ENCODE data around the gene CEACAM18.
"Not testable (repeated sequence)": the region's sequence is repeated elsewhere in the genome, so short reads cannot be mapped to it uniquely, and the experiment has no call there.

Gene CEACAM18

DNA sequence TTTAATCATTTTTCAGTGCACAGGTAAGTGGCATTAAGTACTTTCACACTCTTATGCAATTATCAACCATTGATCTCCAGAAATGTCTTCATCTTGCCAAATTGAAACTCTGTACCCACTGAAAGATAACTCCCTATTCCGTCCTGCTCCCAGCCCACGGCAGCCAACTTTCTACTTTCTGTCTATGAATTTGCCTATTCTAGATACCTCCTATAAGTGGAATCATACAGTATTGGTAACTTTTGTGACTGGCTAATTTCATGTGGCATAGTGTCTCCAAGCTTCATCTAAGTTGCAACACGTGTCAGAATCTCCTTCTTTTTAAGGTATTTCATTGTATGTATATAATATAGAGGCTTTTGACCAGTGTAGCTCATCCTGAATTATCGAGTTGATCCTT lies 5.7 kb upstream of the CEACAM18 start:
- no peaks in the 10 kb centered on the region for H3K9me3 Mint-ChIP-seq
- no peak for ATAC-seq
- peaks cover 21% of the 10 kb centered on the region for H3K4me1 Mint-ChIP-seq
- H3K27me3 Mint-ChIP-seq: peaks cover 59% of the 10 kb centered on the region
- no peak overlapping the region for H3K4me3 Mint-ChIP-seq
- DNase-seq: no peak
- no peak overlapping the region for H3K27ac Mint-ChIP-seq

DNA sequence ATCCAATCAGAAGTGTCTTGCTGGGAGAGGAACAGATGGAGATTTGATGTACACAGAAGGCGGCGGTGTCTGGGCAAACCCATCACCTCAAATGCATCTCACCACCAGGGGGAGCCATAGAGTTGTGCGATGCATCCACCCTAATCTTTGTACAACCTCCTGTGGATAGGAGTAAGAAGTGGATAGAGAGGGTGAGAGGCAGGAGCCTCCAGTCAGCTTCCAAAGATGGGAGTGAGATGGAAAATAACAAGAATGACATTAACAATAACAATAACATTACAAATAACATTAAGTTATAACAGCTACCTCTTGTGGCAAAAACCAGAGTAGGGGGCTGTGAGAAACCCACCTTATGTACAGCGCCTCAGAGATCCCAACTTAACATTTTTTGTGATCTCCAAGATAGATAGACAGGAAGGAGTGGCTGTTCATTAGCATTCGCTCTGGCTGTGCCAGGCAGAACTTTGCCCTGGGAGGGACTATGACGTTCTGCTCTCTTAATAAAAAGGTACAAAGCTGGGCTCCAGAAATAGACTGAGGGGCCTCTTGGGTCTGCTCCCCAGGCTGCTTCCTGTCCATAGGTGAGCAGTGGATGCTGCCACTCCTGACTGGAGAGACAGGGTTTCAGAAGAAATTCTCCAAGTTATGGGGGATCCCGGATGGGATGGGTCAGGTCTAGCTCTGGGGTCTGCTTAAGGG lies 5.2 kb upstream of the CEACAM18 start:
- DNase-seq (peak; percentile 75 to 76), ATAC-seq (peak; percentile 88)
- no peak overlapping the region for H3K27ac Mint-ChIP-seq
- H3K9me3 Mint-ChIP-seq: no peaks in the 10 kb centered on the region
- peaks cover 16% of the 10 kb centered on the region for H3K4me1 Mint-ChIP-seq
- H3K27me3 Mint-ChIP-seq: peaks cover 57% of the 10 kb centered on the region
- no peak overlapping the region for H3K4me3 Mint-ChIP-seq

DNA sequence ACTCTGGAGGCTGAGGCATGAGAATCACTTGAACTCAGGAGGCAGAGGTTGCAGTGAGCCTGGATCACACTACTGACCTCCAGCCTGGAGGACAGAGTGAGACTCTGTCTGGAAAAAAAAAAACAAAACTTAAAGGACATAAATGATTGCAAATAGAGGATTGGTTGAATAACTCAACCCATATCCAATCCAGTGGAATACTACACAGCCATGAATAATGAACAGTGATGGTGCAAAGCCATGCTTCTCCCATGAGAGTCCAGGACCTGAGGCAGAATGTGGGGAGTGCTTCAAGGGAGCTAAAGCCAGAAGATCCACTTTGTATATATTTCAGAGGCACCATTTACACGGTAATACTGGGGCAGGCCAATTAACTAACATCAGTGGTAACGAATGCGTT lies 2.2 kb upstream of the CEACAM18 start:
- ATAC-seq (no peak), DNase-seq (no peak)
- Mint-ChIP-seq H3K9me3 (peaks cover 0 to 4% of the 10 kb centered on the region in 2 donors), H3K27me3 (peaks cover 59% of the 10 kb centered on the region), H3K27ac (no peak overlapping the region), H3K4me1 (peaks cover 31% of the 10 kb centered on the region), H3K4me3 (no peak overlapping the region)

DNA sequence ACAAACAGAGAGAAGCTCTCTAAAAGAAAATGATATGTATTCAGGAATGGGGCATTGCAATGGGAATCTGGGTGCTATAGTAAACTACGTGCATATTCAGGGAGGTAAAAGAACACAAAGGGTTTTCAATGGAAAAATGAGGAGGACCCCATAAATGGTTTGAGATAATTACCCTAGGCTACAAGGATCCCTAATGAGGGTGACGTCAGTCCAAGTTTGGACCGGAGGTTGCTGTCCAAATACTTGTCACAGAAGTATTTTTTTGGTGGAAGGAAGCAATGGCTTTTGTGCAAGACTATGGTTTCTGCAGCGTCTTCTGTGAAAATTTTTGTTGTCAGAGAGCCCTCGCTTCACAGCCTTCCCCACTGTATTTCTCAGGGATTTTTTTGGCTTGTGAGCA lies 995 bp upstream of the CEACAM18 start:
- peaks cover 0 to 4% of the 10 kb centered on the region in 2 donors for H3K9me3 Mint-ChIP-seq
- DNase-seq (no peak), ATAC-seq (no peak)
- H3K27ac Mint-ChIP-seq: no peak overlapping the region
- H3K4me3 Mint-ChIP-seq: no peak overlapping the region
- H3K27me3 Mint-ChIP-seq: peaks cover 64% of the 10 kb centered on the region
- peaks cover 31% of the 10 kb centered on the region for H3K4me1 Mint-ChIP-seq

DNA sequence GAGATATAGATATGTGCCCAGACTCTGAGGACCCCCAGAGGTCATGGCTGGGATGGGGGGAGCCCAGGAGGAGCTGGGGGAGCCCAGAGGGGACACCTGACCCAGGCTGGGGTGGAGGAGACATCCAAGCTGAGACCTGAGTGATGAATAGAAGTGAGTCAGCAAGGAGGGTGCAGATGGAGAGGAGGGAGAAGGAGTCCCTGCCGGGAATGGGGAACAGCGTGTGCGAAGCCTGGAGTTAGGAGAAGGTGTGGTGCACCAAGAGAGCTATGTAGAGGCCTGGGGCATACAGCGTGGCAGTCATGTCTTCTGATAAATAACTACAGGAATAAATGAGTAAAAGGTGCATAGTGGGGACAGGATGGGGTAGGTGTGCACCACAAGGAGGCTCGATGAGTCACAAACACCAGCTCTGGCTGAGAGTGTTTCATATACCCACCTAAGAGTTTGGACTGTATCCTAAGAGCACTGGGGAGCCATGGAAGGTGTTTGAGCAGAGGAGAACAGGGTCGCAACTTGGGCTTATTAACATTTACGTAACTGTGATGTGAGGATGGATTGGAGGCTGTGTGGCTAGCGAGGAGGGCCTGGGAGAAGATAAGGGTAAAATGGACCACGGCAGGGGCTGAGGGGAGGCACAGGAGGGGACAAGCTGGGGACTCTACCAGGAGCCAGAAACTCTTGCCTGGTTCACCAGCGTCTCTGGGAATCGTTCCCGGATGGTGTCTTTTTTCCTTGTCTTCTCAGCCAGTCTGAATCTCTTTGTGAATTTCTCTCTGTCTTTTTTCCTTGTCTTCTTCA lies 1.4 kb downstream of the CEACAM18 start:
- Mint-ChIP-seq H3K27ac (peak overlapping the region in 1 of 2 donors; percentile 39), H3K4me1 (peaks cover 19% of the 10 kb centered on the region), H3K9me3 (peaks cover 0 to 4% of the 10 kb centered on the region in 2 donors), H3K4me3 (no peak overlapping the region), H3K27me3 (peaks cover 60% of the 10 kb centered on the region)
- DNase-seq (peak; percentile 20 to 48), ATAC-seq (peak; percentile 97)

DNA sequence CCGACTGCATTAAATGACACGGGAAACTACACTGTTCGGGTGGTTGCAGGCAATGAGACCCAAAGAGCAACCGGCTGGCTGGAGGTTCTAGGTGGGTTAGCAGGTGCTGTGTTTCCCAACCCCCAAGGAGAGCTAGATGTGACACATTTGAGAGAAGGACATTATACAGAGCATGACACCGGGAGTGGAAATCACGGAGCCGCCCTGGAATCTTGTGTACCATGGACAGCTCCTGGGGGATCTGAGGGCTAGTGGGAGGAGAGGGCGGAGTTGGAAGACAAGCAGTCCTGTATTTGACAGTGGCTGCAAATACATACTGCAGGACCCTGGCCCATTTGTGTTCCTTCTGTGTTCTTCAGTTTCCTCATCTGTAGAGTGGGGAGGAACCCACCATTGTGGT lies 2.3 kb downstream of the CEACAM18 start:
- peaks cover 1 to 4% of the 10 kb centered on the region in 2 donors for H3K9me3 Mint-ChIP-seq
- H3K4me3 Mint-ChIP-seq: no peak overlapping the region
- DNase-seq: no peak
- H3K27ac Mint-ChIP-seq: no peak overlapping the region
- H3K4me1 Mint-ChIP-seq: peaks cover 19% of the 10 kb centered on the region
- ATAC-seq: no peak
- peaks cover 67% of the 10 kb centered on the region for H3K27me3 Mint-ChIP-seq

DNA sequence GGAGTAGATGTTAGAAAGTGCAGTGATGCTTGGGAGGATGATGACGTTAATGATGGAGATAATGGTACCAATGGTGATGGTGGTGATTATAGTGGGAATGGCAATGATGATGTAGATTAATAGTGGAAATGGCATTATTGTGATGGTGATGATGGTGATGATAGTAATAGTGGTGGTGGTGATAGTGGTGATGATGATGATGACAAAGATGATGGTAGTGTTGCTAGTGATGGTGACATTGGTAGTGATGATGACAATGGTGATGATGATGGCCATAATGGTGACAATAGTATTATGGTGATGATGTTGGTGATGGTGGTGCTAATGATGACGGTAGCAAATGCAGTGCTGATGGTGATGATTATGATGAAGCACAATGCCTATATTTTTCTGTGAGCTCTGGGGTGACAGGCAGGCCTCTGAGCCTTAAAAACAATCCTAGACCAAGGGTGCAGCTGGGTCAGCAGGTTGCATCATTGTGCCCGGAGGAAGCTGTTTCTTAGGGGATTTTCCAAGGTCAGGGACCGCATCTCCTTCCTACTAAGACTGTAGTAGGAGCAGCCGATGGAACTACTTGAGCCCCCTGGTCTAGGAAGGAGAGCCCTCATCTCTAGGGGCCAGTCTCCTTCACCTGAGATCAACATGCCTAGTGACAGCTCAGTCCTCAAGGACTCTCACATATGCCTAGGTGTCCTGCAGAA lies 7.8 kb downstream of the CEACAM18 start:
- no peak overlapping the region for H3K27ac Mint-ChIP-seq
- H3K4me3 Mint-ChIP-seq: no peak overlapping the region
- no peak for DNase-seq
- peaks cover 8 to 9% of the 10 kb centered on the region in 2 donors for H3K9me3 Mint-ChIP-seq
- peaks cover 19% of the 10 kb centered on the region for H3K4me1 Mint-ChIP-seq
- H3K27me3 Mint-ChIP-seq: peaks cover 45% of the 10 kb centered on the region
- no peak for ATAC-seq

DNA sequence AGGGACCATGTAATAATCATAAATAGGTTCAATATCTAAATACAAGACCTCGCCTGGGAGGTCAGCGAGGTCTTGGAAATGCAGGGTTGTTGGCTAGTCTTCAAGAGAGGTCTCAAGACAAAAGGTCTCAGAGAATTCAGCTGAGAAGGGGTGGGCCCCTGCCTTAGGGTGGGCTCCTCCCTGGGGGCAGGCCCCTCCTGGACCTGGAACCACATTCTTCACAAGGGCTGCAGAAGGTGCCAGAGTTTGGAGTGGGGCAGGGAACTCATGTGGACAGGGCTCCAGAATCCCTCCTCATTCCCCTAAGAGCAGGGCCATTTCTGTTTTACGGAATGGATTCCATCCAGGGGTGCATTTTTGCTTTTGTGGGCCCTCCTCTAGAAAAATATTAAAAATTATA lies 10.2 kb downstream of the CEACAM18 start:
- no peak overlapping the region for H3K27ac Mint-ChIP-seq
- ATAC-seq: no peak
- H3K27me3 Mint-ChIP-seq: peaks cover 43% of the 10 kb centered on the region

DNA sequence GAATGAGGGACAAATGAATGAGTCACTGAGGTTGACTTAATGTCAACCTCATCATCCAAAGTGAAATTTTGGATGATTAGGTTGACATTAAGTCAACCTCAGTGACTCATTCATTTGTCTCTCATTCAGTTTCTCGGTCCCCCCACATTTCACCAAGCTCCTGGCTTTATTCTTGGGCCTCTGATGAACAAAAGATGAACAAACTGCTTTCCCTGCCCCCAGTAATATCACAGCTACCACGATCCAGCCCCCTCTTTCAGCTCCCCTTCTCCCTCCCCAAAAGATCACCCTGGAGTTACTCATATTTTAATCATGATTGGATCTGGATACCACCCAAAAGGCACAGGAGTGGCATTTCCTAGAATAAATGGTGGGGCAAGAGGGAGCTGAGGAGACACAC lies 10.8 kb downstream of the CEACAM18 start:
- ATAC-seq: peak; percentile 78
- Mint-ChIP-seq H3K4me1 (peaks cover 23% of the 10 kb centered on the region), H3K27me3 (peaks cover 45% of the 10 kb centered on the region), H3K27ac (peak overlapping the region; percentile 15 to 44), H3K9me3 (peaks cover 9 to 16% of the 10 kb centered on the region in 2 donors), H3K4me3 (peak overlapping the region in 1 of 2 donors; percentile 1)
- no peak for DNase-seq

More for the DNA sequence above, 10.2 kb downstream of the CEACAM18 start:
- DNase-seq: no peak
- Mint-ChIP-seq H3K4me3 (no peak overlapping the region), H3K4me1 (peaks cover 19% of the 10 kb centered on the region), H3K9me3 (peaks cover 9% of the 10 kb centered on the region in 2 donors)

DNA sequence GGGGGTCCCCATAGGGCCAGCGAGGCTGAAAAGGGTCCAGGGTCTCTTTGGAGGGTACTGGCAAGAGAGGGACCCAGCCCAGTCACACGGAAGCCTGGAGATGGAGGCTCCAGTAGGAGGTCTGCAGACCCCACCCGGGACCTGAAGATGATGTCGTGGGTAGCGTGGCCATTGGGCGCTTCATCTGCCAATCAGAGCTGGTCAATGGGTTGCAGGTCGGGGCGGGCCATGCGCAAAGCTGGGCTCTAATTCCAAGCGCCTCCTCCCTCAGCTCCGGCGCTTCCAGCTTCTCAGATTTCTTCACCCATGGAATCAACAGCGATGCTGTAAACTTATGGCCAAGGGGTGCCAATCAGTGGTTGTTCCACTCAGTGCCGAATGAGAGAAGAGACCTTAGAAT lies 12.3 kb downstream of the CEACAM18 start:
- DNase-seq (no peak), ATAC-seq (no peak)
- Mint-ChIP-seq H3K4me3 (no peak overlapping the region), H3K4me1 (peaks cover 23% of the 10 kb centered on the region), H3K27ac (no peak overlapping the region), H3K9me3 (peaks cover 9 to 14% of the 10 kb centered on the region in 2 donors), H3K27me3 (peaks cover 33% of the 10 kb centered on the region)

DNA sequence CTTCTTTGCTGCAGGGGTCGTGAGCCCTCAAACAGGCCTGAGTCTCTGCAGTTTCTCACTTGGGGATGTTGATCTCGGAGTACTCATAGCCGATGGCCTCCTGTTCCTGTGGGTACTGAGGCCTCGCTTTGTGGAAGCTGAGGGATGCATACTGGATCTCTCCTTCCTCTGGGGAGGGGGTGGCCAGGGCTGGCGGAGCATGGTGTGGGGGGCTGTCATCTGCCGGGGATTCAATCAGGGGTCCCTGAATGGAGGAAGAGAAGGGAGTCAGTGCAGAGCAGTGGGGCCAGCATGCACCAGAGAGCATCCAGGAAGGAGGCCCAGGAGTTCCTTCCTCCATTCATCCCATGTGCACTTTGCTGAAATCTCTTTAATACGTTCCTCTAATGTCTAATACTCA lies 13.2 kb downstream of the CEACAM18 start:
- Mint-ChIP-seq H3K4me3 (no peak overlapping the region), H3K27me3 (peaks cover 31% of the 10 kb centered on the region), H3K27ac (no peak overlapping the region), H3K4me1 (peaks cover 23% of the 10 kb centered on the region), H3K9me3 (peaks cover 4 to 8% of the 10 kb centered on the region in 2 donors)
- ATAC-seq (no peak), DNase-seq (no peak)

DNA sequence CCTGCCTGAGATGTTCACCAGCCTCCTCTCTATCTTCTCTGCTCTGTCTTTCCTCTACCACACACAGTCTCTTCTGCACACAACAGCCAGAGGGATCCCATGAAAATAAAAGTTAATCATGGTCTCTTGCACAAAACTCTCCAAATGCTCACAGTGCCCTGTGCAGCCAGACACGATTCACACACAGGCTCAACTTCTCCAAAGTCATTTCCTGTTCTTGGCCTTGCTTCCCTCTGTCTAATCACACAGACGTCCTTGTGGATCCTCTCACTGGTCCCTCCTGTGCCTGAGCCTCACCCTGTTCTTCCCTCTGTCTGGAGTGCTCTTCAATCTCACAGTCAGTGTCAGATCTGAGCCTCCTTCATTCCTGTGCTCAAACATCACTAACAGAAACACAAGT lies 15.4 kb downstream of the CEACAM18 start:
- peaks cover 42% of the 10 kb centered on the region for H3K27me3 Mint-ChIP-seq
- peaks cover 11% of the 10 kb centered on the region for H3K4me1 Mint-ChIP-seq
- DNase-seq: no peak
- no peak overlapping the region for H3K4me3 Mint-ChIP-seq
- H3K27ac Mint-ChIP-seq: peak overlapping the region in 1 of 2 donors; percentile 5
- no peak for ATAC-seq
- peaks cover 0 to 8% of the 10 kb centered on the region in 2 donors for H3K9me3 Mint-ChIP-seq

DNA sequence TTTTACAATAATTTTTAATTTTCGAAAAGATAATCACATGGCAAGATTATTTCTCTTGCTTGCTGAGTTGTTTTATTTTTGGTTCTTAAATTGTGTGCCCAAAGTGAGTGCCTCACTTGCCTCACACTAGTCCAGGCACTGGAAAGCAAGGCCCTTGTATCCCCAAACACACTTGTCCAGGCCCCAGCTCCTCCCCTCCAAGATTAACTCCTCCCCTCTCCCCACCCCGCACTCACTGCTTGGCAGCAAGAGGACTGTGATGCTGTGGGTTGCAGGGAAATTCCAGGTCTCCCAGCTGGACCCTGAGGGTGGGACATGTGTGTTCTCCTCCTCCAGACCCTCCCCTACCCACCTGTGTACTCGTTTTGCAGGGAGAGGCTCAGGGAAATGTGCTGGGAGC lies 19.3 kb downstream of the CEACAM18 start:
- Mint-ChIP-seq H3K27me3 (peaks cover 38% of the 10 kb centered on the region), H3K4me1 (peaks cover 22% of the 10 kb centered on the region)
- ATAC-seq: no peak

DNA sequence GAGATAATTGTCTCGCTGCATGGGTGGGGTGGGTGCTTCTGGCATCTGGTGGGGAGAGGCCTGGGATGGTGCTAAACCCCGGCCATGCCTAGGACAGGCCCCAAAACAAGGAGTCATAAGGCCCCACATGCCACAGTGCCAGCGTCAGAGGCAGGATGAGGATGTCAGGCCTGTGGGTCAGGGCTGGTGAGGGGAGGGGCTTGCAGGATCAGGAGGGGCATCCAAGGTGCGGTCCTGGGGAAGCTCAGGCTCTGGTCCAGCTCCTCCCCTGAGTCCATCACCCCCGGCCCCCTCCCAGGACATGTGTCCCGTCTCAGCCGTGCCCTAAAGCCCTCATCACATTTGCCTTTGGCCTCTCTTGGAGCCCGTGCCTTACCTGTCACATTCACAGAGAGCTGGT lies 22.6 kb downstream of the CEACAM18 start:
- peaks cover 6 to 25% of the 10 kb centered on the region in 2 donors for H3K9me3 Mint-ChIP-seq
- H3K4me1 Mint-ChIP-seq: peaks cover 18% of the 10 kb centered on the region
- ATAC-seq, DNase-seq, H3K4me3 Mint-ChIP-seq: not testable (repeated sequence)
- H3K27ac Mint-ChIP-seq: peak overlapping the region in 1 of 2 donors; percentile 78
- peaks cover 22% of the 10 kb centered on the region for H3K27me3 Mint-ChIP-seq

More for the DNA sequence above, 19.3 kb downstream of the CEACAM18 start:
- Mint-ChIP-seq H3K4me3 (no peak overlapping the region), H3K27ac (no peak overlapping the region), H3K9me3 (peaks cover 0 to 8% of the 10 kb centered on the region in 2 donors)
- DNase-seq: no peak

DNA sequence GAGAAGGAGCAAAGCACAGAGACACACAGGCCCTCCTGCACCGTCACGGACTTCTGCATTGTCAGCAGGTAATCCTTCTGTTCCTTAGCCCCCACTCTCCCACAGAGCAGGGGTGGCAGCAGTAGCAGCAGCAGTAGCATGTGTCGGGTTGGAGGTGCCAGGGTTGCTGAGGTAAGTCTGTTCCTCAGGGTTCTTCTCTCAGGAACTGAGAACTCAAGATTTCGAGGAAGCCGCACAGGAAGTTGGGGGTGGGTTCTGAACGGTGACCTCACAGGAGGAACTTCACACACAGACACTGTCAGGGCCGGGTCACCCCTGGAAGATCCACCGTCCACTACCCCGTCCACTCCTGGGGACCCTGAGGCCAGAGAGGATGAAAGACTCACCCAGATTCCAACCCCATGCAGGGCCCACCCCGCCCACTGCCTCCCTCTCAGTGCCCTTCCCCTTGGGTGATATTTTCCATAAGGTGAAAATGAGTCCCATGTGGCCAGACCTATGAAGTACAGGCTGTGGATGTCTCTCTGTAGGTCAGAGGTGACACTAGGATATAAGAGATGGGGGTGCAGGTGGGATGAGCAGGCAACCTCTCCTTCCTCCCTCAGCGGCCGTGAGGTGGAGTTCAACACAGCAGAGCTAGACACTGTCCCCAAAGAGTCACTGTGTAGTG lies 23.4 kb downstream of the CEACAM18 start, which contains the start of gene SIGLEC12:
SIGLEC12 (minus strand) TSS at position 207 of the 670 bp plus-strand sequence; CDS start at position 140, 67 bp downstream.
- peaks cover 22% of the 10 kb centered on the region for H3K27me3 Mint-ChIP-seq
- DNase-seq (no peak), ATAC-seq (peak; percentile 59)
- peak within 1 kb of the TSS in 1 of 2 donors; percentile 78 for H3K27ac Mint-ChIP-seq
- H3K4me1 Mint-ChIP-seq: peaks cover 18% of the 10 kb centered on the region
- H3K9me3 Mint-ChIP-seq: peaks cover 6 to 25% of the 10 kb centered on the region in 2 donors
- peak within 1 kb of the TSS in 1 of 2 donors; percentile 60 for H3K4me3 Mint-ChIP-seq
